Ovary (tissue), 9 donors: ENCODE results near the gene LOX. TPM values are rescaled to one million over a fixed set of nuclear protein-coding genes. Genes with fewer than 3 reads are reported as not detected.

ENCODE experiments used
- DNase-seq, 5 donors: peaks; one replicate each; pipeline ENCODE4 v3.0.0-alpha.2; 2019 to 2020
- H3K27ac ChIP-seq, 2 donors: fragments of 200-600 bp; one replicate each; pipeline versions ENCODE4 v1.5.1 to v1.8.0; 2019 to 2022
- H3K27me3 ChIP-seq: fragments of 200-600 bp; one replicate; pipeline ENCODE4 v1.8.0; 2022
- H3K36me3 ChIP-seq: fragments of 200-600 bp; sonication (generic); one replicate; pipeline ENCODE4 v1.5.1; 2019
- H3K4me1 ChIP-seq: one replicate; pipeline ENCODE4 v1.8.1; 2013; ENCODE audit warnings: mild to moderate bottlenecking, moderate library complexity; ENCODE audit not compliant: insufficient read depth
- H3K4me3 ChIP-seq: fragments of 200-600 bp; sonication (generic); one replicate; pipeline ENCODE4 v1.5.1; 2017
- H3K9me3 ChIP-seq, 2 donors: fragments of 200-600 bp in 1 of 2; sonication (generic) in 1 of 2; one replicate each; pipeline versions ENCODE4 v1.5.1 to v1.8.1; 2013 to 2019; ENCODE audit warnings: mild to moderate bottlenecking in 1 of 2, moderate library complexity in 1 of 2
- EP300 ChIP-seq: sonication (generic); formaldehyde crosslinking; IDR thresholded peaks from one replicate; pipeline ENCODE4 v1.6.1; 2017; ENCODE audit warnings: antibody characterized with exemption
- POLR2A ChIP-seq: fragments of 450-650 bp; IDR thresholded peaks from one replicate; pipeline ENCODE4 v1.6.1; 2017; ENCODE audit warnings: antibody characterized with exemption, mild to moderate bottlenecking, moderate library complexity
- WGBS, 3 donors: extraction: QIAGEN DNeasy Blood & Tissue Kit in 1 of 3; methylation state at CpG; one replicate each; pipeline versions ENCODE4 v1.1.5 to v1.1.7; 2013 to 2017; 5-methylcytosine and 5-hydroxymethylcytosine counted together
- intact Hi-C, 4 donors: fragments of 100-400 bp; cut with DNase I; formaldehyde crosslinking; loops; one replicate each; pipeline versions ENCODE4 v1.11.0 to v1.15.1; 2022 to 2023
- polyA plus RNA-seq, 2 donors: library from polyadenylated mRNA; stranded (reverse); fragments of 200-250 nt in 1 of 2; fragments of 350-450 nt in 1 of 2; fragmentation: Illumina TruSeq in 1 of 2; extraction: RNeasy Lipid Tissue Mini Kit (QIAGEN cat#74804) in 1 of 2; gene quantifications; one replicate each; pipeline ENCODE4 v1.2.3, GENCODE V29; 2013 to 2014
- total RNA-seq, 7 donors: library from RNA; depleted of rRNA in 2 of 7; stranded (reverse); fragments of >200 nt in 2 of 7; fragmentation: NEBNext Ultra II Directional in 3 of 7; extraction: Animal tissue kit (Norgen Biotek cat#: 25700) in 3 of 7; gene quantifications; one replicate each; pipeline versions ENCODE4 v1.1.0 to v1.2.4, GENCODE V29; 2016 to 2023
- TF ChIP-seq, protein P1 (sequence below), 3 donors: fragments of 450-650 bp in 2 of 3; fragments of 200-600 bp in 1 of 3; IDR thresholded peaks; one replicate each; pipeline versions ENCODE4 v1.5.1 to v1.8.0; 2016 to 2022; ENCODE audit warnings: antibody characterized with exemption in 3 of 3, mild to moderate bottlenecking in 1 of 3
- donor health status: DM: no; HTN: no; CAD: no; lungs with moderate emphysema.
- donor health status: DM: no; HTN: no; CAD: no.
- donor health status: Bipolar disorder and iron deficiency.
- donor health status: DM: yes; HTN: yes; CAD: no.
- donor health status: DM: no; HTN: no; CAD: no.
- donor health status: DM: yes; HTN: yes; CAD: no.

The LOX gene
- total and polyA plus RNA-seq, 9 donors: 6.9 to 23.5 (median 10.9) TPM

DNA sequence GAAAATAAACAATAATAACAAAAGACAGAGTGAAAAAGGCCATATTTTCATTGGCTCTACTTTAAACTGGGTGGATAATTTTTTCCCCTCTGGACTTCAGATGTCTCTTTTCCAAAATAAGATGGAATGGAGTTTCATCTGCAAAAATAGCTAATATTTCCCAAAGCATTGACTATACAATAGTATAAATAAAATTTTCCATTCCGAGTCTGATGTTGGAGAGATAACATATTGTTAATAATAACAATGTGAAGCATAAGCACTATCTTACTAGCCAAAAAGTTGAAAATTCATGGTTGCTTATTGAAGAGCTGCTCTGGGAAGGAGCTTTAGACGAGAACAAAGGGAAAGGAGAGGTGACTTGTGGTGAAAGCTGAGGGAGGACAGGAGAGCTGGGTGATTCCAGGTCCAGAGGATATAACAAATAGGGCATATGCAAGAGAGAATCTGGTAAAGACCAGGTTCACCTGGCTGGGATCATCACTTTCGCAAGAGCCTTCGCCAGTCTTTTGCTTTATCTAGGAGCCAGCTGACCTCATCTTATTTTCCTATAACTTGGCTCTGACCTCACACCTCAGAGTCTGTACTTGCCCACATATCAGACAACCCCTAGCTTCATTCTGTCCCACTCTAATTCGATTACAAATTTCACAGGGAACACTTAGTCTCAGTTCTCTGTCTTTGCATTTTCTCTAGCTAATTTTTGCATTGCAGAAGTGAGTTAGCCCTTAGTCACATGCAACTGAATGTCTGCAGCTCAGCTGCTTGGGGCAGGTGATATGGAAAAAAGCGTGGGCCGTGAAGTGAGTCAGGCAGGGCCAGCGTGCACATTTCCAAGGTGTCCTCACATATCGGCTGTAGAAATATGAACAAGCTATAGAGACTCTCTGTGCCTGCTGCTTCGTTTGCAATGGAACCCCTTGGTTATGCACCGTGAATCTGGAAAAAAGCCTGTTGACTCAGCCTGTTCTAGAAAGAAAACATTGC, 43.7 kb upstream of the LOX start:
- DNase-seq: no peak
- peaks cover 3% of the 10 kb centered on the region for H3K4me1 ChIP-seq
- H3K27ac ChIP-seq: no peak overlapping the region
- intact Hi-C loops: no loop called here
- no peaks in the 10 kb centered on the region for H3K36me3 ChIP-seq
- TF ChIP-seq, protein P1, sequence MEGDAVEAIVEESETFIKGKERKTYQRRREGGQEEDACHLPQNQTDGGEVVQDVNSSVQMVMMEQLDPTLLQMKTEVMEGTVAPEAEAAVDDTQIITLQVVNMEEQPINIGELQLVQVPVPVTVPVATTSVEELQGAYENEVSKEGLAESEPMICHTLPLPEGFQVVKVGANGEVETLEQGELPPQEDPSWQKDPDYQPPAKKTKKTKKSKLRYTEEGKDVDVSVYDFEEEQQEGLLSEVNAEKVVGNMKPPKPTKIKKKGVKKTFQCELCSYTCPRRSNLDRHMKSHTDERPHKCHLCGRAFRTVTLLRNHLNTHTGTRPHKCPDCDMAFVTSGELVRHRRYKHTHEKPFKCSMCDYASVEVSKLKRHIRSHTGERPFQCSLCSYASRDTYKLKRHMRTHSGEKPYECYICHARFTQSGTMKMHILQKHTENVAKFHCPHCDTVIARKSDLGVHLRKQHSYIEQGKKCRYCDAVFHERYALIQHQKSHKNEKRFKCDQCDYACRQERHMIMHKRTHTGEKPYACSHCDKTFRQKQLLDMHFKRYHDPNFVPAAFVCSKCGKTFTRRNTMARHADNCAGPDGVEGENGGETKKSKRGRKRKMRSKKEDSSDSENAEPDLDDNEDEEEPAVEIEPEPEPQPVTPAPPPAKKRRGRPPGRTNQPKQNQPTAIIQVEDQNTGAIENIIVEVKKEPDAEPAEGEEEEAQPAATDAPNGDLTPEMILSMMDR (IDR thresholded peaks at IDR 0.05): no peak
- TF ChIP-seq EP300 (no peak), POLR2A (no peak)
- no peaks in the 10 kb centered on the region for H3K9me3 ChIP-seq
- H3K4me3 ChIP-seq: no peak overlapping the region
- no peaks in the 10 kb centered on the region for H3K27me3 ChIP-seq
- WGBS, 3 donors: 85 to 88% (median 87%) methylated on average over 11 of the region's 11 CpGs

DNA sequence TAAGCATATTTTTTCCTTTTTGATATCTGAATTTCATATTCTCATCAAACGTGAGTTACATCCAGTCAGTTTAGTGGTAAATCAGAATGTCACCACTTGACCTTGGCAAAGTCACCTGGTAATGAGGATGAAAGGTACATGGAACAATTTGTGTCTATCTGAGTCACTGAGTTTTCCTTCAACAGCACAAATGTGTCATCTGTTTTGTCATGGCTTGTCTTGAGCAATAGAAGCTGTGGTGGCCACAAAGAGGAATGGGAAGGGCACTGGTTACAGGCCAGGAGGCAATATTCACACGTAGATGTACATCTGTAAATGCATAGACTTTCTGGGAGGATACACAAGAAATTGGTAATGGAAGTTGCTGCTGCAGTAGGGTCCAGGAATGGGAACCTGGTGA, 42.9 kb upstream of the LOX start:
- no peaks in the 10 kb centered on the region for H3K36me3 ChIP-seq
- TF ChIP-seq, protein P1 (IDR thresholded peaks at IDR 0.05): no peak
- TF ChIP-seq POLR2A (no peak), EP300 (no peak)
- WGBS, 3 donors: 85 to 90% (median 90%) methylated on average over 2 of the region's 2 CpGs
- no peak overlapping the region for H3K27ac ChIP-seq
- H3K27me3 ChIP-seq: no peaks in the 10 kb centered on the region
- H3K4me3 ChIP-seq: no peak overlapping the region
- DNase-seq: no peak
- intact Hi-C loops: no loop called here
- H3K9me3 ChIP-seq: no peaks in the 10 kb centered on the region
- H3K4me1 ChIP-seq: peaks cover under 1% of the 10 kb centered on the region

DNA sequence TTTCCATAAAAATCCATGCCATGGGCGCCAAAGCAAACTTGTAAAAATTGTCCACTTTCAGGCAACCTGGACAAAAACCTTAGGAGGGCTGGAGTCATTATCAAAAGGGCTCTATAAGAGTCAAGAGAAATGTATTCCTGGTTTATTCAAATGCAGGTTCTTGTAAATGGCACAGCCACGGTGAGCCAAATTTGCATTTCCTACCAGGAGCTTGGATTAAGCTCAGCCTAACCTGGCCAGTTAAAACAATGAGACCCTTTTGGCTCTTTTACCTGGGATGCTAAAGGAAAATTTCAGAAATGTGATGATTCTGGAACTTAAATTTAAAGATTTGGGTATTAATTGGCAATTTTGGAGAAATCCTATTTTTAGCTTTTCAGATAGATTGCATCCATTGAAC, 42.4 kb upstream of the LOX start:
- DNase-seq: no peak
- H3K36me3 ChIP-seq: no peaks in the 10 kb centered on the region
- no peak overlapping the region for H3K27ac ChIP-seq
- TF ChIP-seq POLR2A (no peak), EP300 (no peak)
- TF ChIP-seq, protein P1 (IDR thresholded peaks at IDR 0.05): no peak
- WGBS, 3 donors: 82 to 86% (median 84%) methylated on average over 2 of the region's 2 CpGs
- H3K4me3 ChIP-seq: no peak overlapping the region
- H3K4me1 ChIP-seq: no peaks in the 10 kb centered on the region
- no peaks in the 10 kb centered on the region for H3K27me3 ChIP-seq
- intact Hi-C loops: no loop called here
- no peaks in the 10 kb centered on the region for H3K9me3 ChIP-seq

DNA sequence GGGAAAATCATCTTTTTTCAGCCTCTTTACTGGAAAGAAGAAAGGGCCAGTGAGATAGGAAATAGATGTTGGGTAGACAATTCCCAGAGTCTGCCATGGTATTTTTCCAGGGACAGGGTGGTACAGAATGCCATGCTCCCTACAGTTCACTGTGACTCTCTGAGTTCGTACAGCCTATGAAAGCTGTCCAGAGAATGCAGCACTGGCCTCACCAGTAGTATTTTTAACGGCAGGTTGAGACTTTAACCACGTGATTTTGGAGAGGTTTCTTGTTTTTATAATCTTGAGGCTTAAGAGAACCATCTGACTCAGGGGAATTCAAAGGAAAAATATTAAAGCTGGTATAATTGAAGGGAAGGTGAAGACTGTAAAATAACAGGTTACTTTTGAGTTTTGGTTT, 41.1 kb upstream of the LOX start:
- Histone ChIP-seq H3K4me1 (no peaks in the 10 kb centered on the region), H3K27ac (no peak overlapping the region), H3K4me3 (no peak overlapping the region), H3K27me3 (no peaks in the 10 kb centered on the region), H3K36me3 (no peaks in the 10 kb centered on the region), H3K9me3 (no peaks in the 10 kb centered on the region)
- DNase-seq: no peak
- intact Hi-C loops: no loop called here
- 53 to 64% (median 62%) methylated on average over 3 of the region's 3 CpGs for WGBS, 3 donors
- TF ChIP-seq EP300 (no peak), POLR2A (no peak)
- TF ChIP-seq, protein P1 (IDR thresholded peaks at IDR 0.05): no peak
